HepG2 (cell line): Measurements from ENCODE around the gene ATP12A.

ENCODE experiments used
- NFATC3 ChIP-seq: sonication (generic); formaldehyde crosslinking; IDR thresholded peaks from 2 replicates; pipeline ENCODE4 v1.5.1; 2020; ENCODE audit warnings: mild to moderate bottlenecking, missing genetic modification reagents
- TF ChIP-seq, protein P1 (sequence below): sonication (generic); formaldehyde crosslinking; IDR thresholded peaks from 2 replicates; pipeline ENCODE4 v1.5.0; 2020; ENCODE audit warnings: mild to moderate bottlenecking, missing genetic modification reagents, moderate library complexity

DNA sequence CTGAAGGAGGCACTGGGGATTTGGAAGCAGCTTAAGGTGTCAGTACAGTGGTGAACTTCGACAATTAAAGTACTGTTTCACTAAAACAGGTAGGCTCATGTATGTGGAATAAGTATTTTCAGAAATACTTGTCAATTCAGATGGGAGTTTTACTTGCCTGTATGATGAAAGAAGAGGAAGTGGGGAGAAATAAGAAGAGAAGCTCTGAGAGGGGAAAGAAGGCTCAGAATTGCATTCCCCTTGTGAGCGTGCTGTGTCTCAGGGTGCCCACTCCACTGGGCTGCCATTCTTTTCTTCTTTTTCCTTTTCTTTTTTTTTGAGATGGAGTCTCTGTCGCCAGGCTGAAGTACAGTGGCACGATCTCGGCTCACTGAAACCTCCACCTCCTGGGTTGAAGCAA, 45.2 kb downstream of the ATP12A start:
- TF ChIP-seq, protein P1, sequence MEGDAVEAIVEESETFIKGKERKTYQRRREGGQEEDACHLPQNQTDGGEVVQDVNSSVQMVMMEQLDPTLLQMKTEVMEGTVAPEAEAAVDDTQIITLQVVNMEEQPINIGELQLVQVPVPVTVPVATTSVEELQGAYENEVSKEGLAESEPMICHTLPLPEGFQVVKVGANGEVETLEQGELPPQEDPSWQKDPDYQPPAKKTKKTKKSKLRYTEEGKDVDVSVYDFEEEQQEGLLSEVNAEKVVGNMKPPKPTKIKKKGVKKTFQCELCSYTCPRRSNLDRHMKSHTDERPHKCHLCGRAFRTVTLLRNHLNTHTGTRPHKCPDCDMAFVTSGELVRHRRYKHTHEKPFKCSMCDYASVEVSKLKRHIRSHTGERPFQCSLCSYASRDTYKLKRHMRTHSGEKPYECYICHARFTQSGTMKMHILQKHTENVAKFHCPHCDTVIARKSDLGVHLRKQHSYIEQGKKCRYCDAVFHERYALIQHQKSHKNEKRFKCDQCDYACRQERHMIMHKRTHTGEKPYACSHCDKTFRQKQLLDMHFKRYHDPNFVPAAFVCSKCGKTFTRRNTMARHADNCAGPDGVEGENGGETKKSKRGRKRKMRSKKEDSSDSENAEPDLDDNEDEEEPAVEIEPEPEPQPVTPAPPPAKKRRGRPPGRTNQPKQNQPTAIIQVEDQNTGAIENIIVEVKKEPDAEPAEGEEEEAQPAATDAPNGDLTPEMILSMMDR = no peak
- no peak for TF ChIP-seq NFATC3 (CRISPR knock-in tag)
